ENCODE results near the gene FAM184A. TPM values are rescaled to one million over a fixed set of nuclear protein-coding genes. Genes with fewer than 3 reads are reported as not detected.

FAM184A gene
- total and polyA plus RNA-seq, 2 of the 8 experiments (the other 6 are each of a cell fraction or from before 2014, with no cell fraction given), result 6.3 to 11.3 TPM

- no peaks in the 10 kb centered on the region for H3K36me3 ChIP-seq (ENCODE audit: control insufficient read depth in 2 of 4, insufficient read depth in 4 of 4, low read length in 3 of 4)
- no peak overlapping the region for H3K56ac ChIP-seq (replicated peaks; ENCODE audit: insufficient read length, low read depth, low read length)
- H3K27me3 ChIP-seq (replicated peaks in 1 of 4; ENCODE audit: control insufficient read depth in 3 of 4, extremely low read depth in 1 of 4, insufficient read depth in 3 of 4, low read length in 3 of 4), result peaks cover 0 to 2% (median 0%) of the 10 kb centered on the region in 4 experiments; a peak in 1 of 7 replicates
- no peak overlapping the region for H3K9ac ChIP-seq (replicated peaks in 1 of 4; ENCODE audit: extremely low read depth in 1 of 4, low read depth in 3 of 4, low read length in 3 of 4)
- H4K20me1 ChIP-seq (replicated peaks in 1 of 2; ENCODE audit: control insufficient read depth in 1 of 2, insufficient read depth in 2 of 2, low read length in 2 of 2), result no peaks in the 10 kb centered on the region
- no peak overlapping the region for H4K5ac ChIP-seq (ENCODE audit: insufficient read length, low read depth, low read length)
- 84% methylated on average over 3 of the region's 3 CpGs; no CpG with 5 or more reads in 1 of the 2 experiments for WGBS, 2 experiments (ENCODE audit: extremely low coverage in 1 of 2, insufficient coverage in 1 of 2, insufficient read length in 1 of 2, insufficient replicate concordance in 2 of 2, low coverage in 1 of 2, low lambda C conversion rate in 2 of 2, missing lambda C conversion rate in 1 of 2)
- no peak overlapping the region for H2BK5ac ChIP-seq (ENCODE audit: low read depth, low read length)
- H3K4me1 ChIP-seq (replicated peaks in 1 of 4; ENCODE audit: control insufficient read depth in 3 of 4, insufficient read depth in 4 of 4, low read length in 3 of 4), result peaks cover 0 to 8% (median 0%) of the 10 kb centered on the region in 4 experiments; a peak in 2 of 7 replicates
- POLR2A ChIA-PET (ENCODE audit: partially characterized antibody), result no interaction called here
- no peak overlapping the region for H3K4me2 ChIP-seq (ENCODE audit: insufficient read depth in 1 of 2, low read depth in 2 of 2, low read length in 2 of 2)
- FAIRE-seq, result no peak
- no peak overlapping the region for H4K8ac ChIP-seq (ENCODE audit: extremely low read depth, insufficient read depth, low read length)
- no peak overlapping the region for H3K27ac ChIP-seq (ENCODE audit: low read depth, low read length)
- no peak overlapping the region for H3K18ac ChIP-seq (ENCODE audit: extremely low read depth, low read length)
- H2BK20ac ChIP-seq (ENCODE audit: low read length), result no peak overlapping the region
- TF ChIP-seq CEBPB (IDR thresholded peaks at IDR 0.05; ENCODE audit: low read depth, low read length) (no peak), CTCF (IDR thresholded peaks at IDR 0.05; ENCODE audit: control extremely low read depth in 1 of 3, insufficient read depth in 1 of 3, low read depth in 1 of 3, low read length in 3 of 3) (peak; percentile 21 to 55 (median 45); a peak in 3 of 4 replicates), RAD21 (IDR thresholded peaks at IDR 0.05 in 1 of 2, conservative IDR thresholded peaks at IDR 0.05 in 1 of 2; ENCODE audit: low read depth in 2 of 2, low read length in 2 of 2) (0 out of 4 replicates have a peak, but pooled peaks of 1 of the 2 experiments have one; percentile 16), CTBP2 (IDR thresholded peaks at IDR 0.05; ENCODE audit: borderline replicate concordance, insufficient read depth, insufficient read length, low read length) (no peak), TAF7 (optimal IDR thresholded peaks at IDR 0.05; ENCODE audit: borderline replicate concordance, low read depth, low read length) (no peak), JUND (IDR thresholded peaks at IDR 0.05; ENCODE audit: low read length) (no peak), YY1 (IDR thresholded peaks at IDR 0.05; ENCODE audit: low read depth, low read length) (no peak), SIX5 (IDR thresholded peaks at IDR 0.05; ENCODE audit: low read depth, low read length) (no peak)
- no peak overlapping the region for H2BK12ac ChIP-seq (ENCODE audit: low read depth, low read length)
- no peak overlapping the region for H2BK120ac ChIP-seq (replicated peaks; ENCODE audit: low read depth, low read length)
- no peak overlapping the region for H3K23ac ChIP-seq (ENCODE audit: insufficient read length)
- H3K9me3 ChIP-seq (ENCODE audit: insufficient read depth in 2 of 2, low read depth in 1 of 2, low read length in 1 of 2), result no peaks in the 10 kb centered on the region
- no peak overlapping the region for H2BK15ac ChIP-seq (ENCODE audit: low read length)
- H3K79me1 ChIP-seq (ENCODE audit: low read depth, low read length), result no peaks in the 10 kb centered on the region
- no peak overlapping the region for H3K4me3 ChIP-seq (ENCODE audit: extremely low read depth in 1 of 4, insufficient read depth in 2 of 4, low read depth in 3 of 4, low read length in 4 of 4)
- no peak overlapping the region for H4K91ac ChIP-seq (replicated peaks; ENCODE audit: insufficient read length, low read length)
- H2AK5ac ChIP-seq (ENCODE audit: low read depth, low read length), result no peak overlapping the region
- H3K14ac ChIP-seq (ENCODE audit: insufficient read length), result no peak overlapping the region
- no peaks in the 10 kb centered on the region for H3K79me2 ChIP-seq (ENCODE audit: control insufficient read depth in 1 of 2, insufficient read depth in 2 of 2, low read length in 2 of 2)
- CTCF ChIA-PET (ENCODE audit: partially characterized antibody), result interaction anchor here (0.6 to 10.9 kb wide), 8 partner anchors 8 to 719 kb away, joined by 3 to 146 read pairs (median 3); no protein-coding TSS in a partner anchor
- no peak overlapping the region for H3K4ac ChIP-seq (replicated peaks; ENCODE audit: insufficient read length, low read depth, low read length)
- no peaks in the 10 kb centered on the region for H3K23me2 ChIP-seq (ENCODE audit: low read depth, low read length)
- peak in 1 of 2 experiments; percentile 62 for DNase-seq (ENCODE audit: low read depth in 1 of 2, low spot score in 2 of 2)
- H2AFZ ChIP-seq (ENCODE audit: low read length), result no peak overlapping the region
Observed at GRCh38 chr6:119116712-119117281, 38.3 kb upstream of the FAM184A start.
